HG02870 (cell line): ENCODE results near the gene SART1.

Experiments
- ATAC-seq: cut with Tn5 transposase; IDR thresholded peaks from one replicate; pipeline ENCODE4 v1.9.1; 2021; ENCODE audit warnings: mild to moderate bottlenecking, moderate library complexity; ENCODE audit not compliant: unreplicated experiment

SART1 gene

DNA sequence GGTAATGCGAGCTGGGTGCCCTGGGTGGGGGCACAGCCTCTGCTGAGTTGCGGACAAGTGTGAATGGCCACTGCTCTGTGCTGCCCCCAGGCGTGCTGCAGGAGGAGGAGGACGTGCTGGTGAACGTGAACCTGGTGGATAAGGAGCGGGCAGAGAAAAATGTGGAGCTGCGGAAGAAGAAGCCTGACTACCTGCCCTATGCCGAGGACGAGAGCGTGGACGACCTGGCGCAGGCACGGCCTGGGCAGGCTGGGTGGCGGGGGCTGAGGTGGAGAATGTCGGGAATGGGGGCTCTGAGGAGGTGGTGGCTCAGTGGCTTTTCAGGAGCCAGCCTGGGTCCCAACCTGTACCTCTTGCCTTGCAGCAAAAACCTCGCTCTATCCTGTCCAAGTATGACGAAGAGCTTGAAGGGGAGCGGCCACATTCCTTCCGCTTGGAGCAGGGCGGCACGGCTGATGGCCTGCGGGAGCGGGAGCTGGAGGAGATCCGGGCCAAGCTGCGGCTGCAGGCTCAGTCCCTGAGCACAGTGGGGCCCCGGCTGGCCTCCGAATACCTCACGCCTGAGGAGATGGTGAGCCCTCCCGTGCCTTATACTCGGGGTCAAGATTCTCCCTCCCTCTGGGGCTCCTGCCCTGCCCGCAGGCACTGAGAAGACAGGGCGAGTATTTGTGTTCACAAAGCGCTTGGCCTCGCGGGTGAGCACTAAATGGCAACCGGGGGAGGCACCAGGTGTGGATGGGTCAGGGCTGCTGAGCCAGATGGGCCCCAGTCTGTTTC is 4.6 kb downstream of the SART1 start:
- ATAC-seq, result no peak

GRCh38 chr11:65967329-65967934 is 5.9 kb downstream of the SART1 start:
- no peak for ATAC-seq

DNA sequence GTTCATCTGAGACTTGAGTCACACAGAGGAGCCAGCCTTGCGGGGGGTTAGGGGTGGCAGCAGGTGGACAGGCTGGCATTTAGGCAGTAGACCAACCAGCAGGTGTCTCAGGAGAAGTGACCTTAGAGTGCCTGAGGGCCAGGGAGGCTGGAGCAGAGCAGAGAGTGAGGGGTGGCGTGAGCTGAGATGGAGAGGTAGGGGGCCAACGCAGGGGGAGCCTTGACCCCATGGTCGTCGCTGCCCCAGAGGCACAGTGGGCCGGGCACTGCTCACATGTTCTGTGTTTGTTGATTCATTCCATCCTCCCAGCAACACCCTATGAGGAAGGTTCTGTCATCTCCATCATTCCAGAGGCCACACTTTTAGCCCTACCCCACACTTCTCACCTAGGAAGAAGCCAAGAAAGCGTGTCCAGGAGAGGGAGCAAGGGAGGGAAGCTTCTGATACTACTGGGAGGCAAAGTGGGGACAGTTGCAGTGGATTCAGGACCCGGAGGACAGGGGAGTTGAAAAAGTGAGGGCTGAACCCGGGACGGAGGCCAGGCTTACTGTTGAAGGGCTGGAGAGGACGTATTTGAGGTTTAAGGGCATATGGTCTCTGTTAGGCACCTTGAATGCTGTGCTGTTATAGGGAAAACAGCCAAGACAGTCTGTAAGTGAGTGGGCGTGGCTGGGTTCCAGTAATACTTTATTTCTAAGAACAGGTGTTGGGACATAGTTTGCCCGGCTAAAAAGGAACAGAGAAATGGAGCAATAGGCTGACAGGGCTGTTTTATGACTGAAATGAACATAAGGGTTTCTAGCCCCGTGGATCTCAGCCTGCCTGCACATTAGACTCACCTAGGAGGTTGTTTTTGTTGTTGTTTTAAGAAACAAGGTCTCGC is 7.3 kb downstream of the SART1 start:
- ATAC-seq, result no peak

GRCh38 chr11:65972116-65972515 is 10.6 kb downstream of the SART1 start:
- ATAC-seq, result no peak

DNA sequence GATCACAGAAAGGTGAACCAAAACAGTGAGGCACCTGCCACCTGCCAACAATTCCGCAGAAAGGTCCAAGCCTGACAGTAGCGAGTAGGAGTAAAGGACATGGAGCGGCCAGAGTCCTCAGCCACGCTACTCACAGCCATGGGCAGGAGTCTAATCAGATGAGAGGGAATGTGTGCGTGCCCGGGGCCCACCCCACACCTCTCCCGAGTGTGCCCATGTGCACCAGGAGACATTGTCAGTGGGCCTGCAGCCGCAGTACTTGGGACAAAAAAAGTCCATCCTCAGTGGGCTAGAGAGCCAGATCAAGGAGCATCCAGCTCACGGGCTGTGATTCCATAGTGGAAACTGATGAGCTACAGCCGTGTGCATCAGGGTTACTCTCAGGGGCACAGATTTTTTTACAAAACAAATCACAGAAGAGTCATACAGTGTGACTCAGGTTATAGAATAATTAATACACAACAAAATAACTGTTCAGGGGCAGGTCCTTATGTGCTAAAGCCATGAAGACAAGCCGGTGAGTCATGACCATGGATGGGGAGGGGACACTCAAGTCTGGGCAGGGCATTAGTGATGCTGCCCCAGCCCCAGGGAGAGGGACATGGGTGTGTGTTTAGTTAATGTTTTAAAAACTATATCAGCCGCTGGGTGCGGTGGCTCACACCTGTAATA is 12.0 kb downstream of the SART1 start:
- ATAC-seq, result no peak

DNA sequence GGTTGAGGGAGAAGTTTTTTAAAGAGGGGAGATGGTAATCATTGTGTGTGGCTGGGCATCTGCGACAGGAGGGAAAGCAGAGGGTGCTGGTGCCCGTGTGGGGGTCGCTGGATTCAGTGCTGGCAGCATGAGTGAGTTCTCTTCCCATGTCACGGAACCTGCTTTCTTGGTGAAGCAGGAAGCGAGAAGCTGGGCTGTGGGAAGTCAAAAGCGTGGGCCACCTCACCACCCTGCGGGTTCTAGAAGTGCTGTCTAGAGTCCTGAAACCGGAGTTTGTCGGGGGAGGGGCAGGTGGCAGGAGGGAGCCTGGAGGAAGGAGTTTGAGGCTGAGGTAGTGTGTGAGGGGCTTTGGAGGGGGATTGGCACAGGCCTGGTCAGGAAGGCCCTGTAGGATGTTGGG is 14.2 kb downstream of the SART1 start:
- no peak for ATAC-seq

DNA sequence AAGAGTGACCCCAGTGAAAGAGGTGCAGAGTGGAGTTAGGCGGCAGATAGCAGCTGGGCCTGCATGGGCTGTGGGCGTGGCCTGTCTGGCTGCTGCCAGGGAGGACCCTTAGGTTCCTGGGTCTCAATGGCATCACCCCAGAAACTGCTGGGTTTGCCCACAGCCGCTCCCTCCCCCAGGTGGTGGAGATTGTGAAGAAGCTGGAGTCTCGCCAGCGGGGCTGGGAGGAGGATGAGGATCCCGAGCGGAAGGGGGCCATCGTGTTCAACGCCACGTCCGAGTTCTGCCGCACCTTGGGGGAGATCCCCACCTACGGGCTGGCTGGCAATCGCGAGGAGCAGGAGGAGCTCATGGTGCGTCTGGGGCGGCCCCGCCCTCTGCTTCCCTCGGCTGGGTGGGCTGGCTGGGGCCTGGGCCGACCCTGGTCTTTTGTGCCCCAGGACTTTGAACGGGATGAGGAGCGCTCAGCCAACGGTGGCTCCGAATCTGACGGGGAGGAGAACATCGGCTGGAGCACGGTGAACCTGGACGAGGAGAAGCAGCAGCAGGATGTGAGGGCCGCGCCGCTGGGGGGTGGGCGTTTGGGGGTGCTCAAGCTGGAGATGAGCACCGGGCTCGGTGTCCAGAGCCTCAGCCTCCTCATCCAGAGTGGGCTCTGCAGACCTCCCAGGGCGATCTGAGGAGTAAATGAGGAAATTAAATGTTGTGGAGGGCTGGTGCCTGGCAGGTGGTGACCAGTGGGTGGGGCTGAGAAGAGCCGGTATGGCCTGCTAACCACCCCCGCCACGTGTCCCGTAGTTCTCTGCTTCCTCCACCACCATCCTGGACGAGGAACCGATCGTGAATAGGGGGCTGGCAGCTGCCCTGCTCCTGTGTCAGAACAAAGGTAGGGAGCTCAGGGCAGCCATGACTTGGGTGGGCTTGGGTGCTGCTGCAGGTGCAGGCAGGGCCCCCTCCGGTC is 15.0 kb downstream of the SART1 start:
- ATAC-seq, result no peak

DNA sequence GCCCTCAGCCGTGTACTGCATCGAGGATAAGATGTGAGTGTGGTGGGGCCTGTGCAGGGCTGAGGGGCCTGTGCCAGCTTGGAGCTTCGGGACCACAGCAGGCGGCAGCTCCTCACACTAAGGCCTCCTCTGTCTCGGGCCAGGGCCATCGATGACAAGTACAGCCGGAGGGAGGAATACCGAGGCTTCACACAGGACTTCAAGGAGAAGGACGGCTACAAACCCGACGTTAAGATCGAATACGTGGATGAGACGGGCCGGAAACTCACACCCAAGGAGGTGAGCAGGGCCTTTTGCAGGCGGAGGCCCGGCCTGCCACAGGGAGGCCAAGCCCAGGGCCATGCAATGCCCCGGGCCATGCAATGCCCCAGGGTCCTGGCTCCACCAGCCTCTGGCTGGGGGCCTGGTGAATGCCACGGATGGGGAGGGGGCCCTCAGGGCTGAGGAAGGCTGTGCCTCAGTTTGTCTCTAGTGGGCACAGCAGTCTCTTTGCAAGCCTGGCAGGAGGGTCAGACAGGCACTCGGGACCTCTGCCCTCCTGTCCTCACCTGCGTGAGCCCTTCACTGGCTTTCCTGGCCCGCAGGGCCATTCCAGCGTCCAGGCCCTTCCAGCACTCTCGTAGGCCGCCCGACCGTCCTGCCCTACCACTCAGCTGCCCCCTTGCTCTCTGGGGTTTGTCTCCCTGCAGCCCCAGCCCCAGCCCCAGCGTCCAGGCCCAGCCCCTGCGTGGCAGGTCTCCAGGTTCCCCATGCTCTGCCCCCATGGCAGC is 16.3 kb downstream of the SART1 start:
- ATAC-seq, result no peak

GRCh38 chr11:65978391-65979238 is 17.1 kb downstream of the SART1 start:
- ATAC-seq, result no peak

DNA sequence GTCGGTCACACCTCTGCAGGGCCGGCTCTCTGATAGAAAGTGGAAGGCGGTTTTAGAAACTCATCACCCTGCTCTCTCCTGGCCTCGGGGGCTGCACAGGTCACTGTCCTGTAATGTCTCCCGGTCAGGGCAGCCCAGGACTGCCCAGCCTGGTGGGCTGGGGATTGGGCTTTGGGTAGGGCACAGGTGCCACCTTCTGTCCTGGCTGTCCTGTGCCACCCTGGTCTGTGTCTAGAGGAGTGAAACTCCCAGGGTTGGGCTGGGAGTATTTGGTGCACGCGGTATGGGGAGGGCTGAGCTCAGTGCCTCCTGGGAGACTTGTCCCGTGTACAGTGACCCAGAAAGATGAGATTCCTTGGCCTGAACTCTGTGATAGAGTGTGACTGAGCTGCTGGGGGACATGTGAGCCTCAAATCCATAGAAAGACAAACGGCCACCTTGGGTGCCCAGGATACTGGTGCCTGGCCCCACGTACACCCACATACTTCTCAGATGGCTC is 17.8 kb downstream of the SART1 start:
- ATAC-seq, result no peak

DNA sequence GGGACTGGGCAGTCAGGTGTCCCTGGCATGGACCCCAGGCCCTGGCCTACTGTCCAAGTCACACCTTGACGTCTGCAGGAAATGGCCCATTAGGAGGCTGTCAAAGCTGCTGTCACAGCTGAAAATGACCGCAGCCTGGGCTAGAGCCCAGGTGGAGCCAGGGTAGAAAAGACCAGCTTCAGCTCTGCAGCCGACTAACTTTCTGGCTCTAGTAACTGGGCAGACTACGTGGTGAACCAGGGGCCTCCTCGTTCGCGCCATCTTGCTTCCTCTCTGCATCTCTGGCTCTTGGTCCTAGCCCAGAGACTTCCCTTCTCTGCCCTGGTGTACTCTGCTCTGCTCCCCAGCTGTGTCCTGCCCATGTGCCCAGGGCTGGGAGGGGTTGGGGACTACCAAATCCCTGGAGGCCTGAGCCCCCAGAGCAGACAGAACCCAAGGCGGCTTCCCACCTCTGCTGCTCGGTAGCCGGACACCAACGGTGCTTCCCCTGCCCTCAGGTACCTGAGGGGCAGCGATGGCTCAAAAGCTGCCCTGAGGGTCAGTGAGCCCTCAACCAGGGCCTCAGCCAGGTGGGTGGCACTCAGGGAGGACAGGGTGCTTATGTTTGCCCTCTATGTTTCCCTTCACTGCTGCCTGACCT is 19.7 kb downstream of the SART1 start:
- no peak for ATAC-seq

DNA sequence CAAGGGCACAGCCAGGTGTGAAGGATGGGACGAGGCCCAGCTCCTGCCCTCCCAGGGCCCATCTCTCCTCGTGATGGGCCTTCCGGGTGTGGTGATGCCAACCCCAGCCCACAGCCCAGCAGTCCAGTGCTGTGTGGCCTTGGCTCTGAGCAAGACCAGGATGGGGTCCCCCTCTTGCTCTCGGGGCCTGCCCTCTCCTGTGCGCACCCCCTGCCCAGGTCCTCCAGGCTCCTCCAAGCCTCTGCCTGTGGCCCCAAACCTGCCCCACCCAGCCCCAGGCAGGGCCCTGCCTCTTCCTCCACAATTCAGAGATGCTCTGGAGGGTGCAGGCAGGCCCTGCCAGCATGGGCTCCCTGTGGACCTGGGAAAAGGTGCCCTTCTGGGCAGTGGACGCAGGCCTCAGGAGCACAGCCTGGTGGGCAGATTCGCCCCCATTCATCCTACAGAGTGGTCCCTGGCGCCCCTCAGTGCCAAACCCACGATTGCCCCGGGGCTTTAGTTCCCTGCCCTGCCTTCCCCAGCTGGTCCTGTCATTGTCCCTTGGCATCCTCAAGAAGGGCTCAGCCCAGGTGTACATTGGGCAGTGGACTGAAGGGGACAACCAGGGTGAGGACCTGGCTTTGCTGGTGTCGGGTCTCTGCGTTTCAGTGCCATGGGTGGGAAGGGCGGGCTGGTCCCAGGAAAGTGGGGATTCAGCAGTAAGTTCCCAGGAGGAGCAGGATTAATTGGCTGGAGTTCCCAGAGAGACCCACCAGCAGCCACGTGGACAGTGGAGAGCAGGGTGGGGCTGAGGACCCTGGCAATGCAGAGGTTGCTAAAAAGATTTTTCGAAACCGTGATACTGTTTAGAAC is 20.7 kb downstream of the SART1 start:
- ATAC-seq, result no peak

GRCh38 chr11:65982824-65983588 is 21.5 kb downstream of the SART1 start:
- ATAC-seq, result no peak

GRCh38 chr11:65983589-65983987 is 22.1 kb downstream of the SART1 start:
- ATAC-seq, result no peak

DNA sequence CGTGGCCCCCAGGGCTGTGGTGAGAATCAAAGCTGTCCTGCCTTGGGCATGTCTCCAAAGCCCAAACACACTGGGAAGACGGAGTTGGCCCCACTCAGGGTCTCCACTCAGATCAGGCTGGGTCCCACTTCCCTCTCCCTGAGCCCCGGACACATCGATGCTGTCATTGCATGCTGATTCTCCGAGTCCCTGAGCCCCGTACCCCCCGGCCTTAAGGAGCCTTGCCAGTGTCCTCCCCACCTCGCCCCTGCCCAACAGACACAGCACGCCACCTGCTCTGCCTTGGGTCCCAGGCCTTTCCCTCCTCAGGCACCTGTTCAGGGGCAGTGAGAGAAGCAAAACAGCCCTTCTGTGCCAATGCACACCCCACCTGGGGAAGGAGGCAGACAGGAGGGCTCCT is 25.8 kb downstream of the SART1 start:
- no peak for ATAC-seq
